ENCODE data around the gene SOX6.

- TF ChIP-seq CTCF (conservative IDR thresholded peaks at IDR 0.05; ENCODE audit: low read length) (no peak), EZH2phosphoT487 (IDR thresholded peaks at IDR 0.05; ENCODE audit: borderline replicate concordance, low read depth, low read length) (no peak)
Measured at GRCh38 chr11:16166571-16166970, 189.8 kb downstream of the SOX6 start.

Data from OCI-LY7 (cell line).